PFSK-1 (cell line): ENCODE measurements around the gene SH2D3C.

Source experiments
- FOXP2 ChIP-seq: optimal IDR thresholded peaks from 2 replicates; pipeline ENCODE3; 2011; ENCODE audit warnings: borderline replicate concordance, control low read depth, inconsistent platforms; ENCODE audit not compliant: insufficient read depth; ENCODE audit errors: extremely low read length, extremely low read depth
- POLR2AphosphoS5 ChIP-seq: IDR thresholded peaks from 2 replicates; pipeline ENCODE4 v1.6.1; 2012; ENCODE audit warnings: low read depth, mild to moderate bottlenecking, control low read depth, low read length, moderate library complexity
- SIN3A ChIP-seq: IDR thresholded peaks from 2 replicates; pipeline ENCODE4 v1.6.1; 2012; ENCODE audit warnings: mild to moderate bottlenecking, low read length, moderate library complexity, borderline replicate concordance; ENCODE audit not compliant: insufficient read depth
- TAF1 ChIP-seq: IDR thresholded peaks from 2 replicates; pipeline ENCODE4 v1.6.1; 2012; ENCODE audit warnings: low read length, control low read depth, borderline replicate concordance; ENCODE audit not compliant: insufficient read depth
- TF ChIP-seq, protein P1 (sequence below), 2 experiments: IDR thresholded peaks; 2 replicates each; pipeline versions ENCODE4 v1.6.1 to v1.8.0; 2011 to 2012; ENCODE audit warnings: low read depth in 2 of 2, low read length in 2 of 2, control low read depth in 1 of 2, inconsistent platforms in 1 of 2, mild to moderate bottlenecking in 1 of 2, moderate library complexity in 1 of 2; ENCODE audit not compliant: insufficient read depth in 1 of 2

SH2D3C gene

GRCh38 chr9:127810378-127811187, 32.1 kb upstream of the SH2D3C start:
- TF ChIP-seq TAF1 (no peak), SIN3A (no peak)

GRCh38 chr9:127809540-127810377, 31.3 kb upstream of the SH2D3C start:
- TF ChIP-seq SIN3A (no peak), TAF1 (no peak), POLR2AphosphoS5 (no peak), FOXP2 (no peak)
- TF ChIP-seq, protein P1, sequence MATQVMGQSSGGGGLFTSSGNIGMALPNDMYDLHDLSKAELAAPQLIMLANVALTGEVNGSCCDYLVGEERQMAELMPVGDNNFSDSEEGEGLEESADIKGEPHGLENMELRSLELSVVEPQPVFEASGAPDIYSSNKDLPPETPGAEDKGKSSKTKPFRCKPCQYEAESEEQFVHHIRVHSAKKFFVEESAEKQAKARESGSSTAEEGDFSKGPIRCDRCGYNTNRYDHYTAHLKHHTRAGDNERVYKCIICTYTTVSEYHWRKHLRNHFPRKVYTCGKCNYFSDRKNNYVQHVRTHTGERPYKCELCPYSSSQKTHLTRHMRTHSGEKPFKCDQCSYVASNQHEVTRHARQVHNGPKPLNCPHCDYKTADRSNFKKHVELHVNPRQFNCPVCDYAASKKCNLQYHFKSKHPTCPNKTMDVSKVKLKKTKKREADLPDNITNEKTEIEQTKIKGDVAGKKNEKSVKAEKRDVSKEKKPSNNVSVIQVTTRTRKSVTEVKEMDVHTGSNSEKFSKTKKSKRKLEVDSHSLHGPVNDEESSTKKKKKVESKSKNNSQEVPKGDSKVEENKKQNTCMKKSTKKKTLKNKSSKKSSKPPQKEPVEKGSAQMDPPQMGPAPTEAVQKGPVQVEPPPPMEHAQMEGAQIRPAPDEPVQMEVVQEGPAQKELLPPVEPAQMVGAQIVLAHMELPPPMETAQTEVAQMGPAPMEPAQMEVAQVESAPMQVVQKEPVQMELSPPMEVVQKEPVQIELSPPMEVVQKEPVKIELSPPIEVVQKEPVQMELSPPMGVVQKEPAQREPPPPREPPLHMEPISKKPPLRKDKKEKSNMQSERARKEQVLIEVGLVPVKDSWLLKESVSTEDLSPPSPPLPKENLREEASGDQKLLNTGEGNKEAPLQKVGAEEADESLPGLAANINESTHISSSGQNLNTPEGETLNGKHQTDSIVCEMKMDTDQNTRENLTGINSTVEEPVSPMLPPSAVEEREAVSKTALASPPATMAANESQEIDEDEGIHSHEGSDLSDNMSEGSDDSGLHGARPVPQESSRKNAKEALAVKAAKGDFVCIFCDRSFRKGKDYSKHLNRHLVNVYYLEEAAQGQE (IDR thresholded peaks at IDR 0.05; ENCODE audit: insufficient read depth in 1 of 2, low read depth in 2 of 2, low read length in 2 of 2) = no peak

DNA sequence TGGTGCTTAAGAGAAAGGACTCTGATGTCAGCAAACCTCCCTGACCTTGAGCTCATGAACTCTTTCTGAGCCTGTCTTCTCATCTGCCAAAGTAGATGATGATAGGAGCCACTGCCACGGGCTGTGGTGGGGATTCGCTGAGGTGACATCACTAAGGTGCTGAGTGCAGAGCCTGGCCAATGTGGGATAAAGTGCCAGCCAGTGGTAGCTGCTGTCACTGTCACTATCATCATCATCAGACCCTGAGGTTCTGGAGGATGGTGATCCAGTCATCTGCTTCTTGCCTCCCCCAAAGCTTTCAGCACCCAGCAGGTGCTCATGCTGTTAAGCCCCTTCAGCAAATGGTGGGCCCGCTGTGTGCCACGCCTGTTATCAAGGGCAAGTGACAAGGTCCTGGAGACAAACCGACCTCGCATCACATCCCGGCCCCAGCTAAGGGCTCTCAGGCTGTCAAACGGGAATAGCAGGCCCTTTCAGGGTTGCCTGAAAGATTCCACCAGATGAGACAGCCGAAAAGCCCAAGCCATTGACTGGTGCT, 30.6 kb upstream of the SH2D3C start:
- TF ChIP-seq, protein P1 (IDR thresholded peaks at IDR 0.05; ENCODE audit: insufficient read depth in 1 of 2, low read depth in 2 of 2, low read length in 2 of 2) = no peak
- TF ChIP-seq TAF1 (no peak), POLR2AphosphoS5 (no peak), SIN3A (no peak), FOXP2 (no peak)

DNA sequence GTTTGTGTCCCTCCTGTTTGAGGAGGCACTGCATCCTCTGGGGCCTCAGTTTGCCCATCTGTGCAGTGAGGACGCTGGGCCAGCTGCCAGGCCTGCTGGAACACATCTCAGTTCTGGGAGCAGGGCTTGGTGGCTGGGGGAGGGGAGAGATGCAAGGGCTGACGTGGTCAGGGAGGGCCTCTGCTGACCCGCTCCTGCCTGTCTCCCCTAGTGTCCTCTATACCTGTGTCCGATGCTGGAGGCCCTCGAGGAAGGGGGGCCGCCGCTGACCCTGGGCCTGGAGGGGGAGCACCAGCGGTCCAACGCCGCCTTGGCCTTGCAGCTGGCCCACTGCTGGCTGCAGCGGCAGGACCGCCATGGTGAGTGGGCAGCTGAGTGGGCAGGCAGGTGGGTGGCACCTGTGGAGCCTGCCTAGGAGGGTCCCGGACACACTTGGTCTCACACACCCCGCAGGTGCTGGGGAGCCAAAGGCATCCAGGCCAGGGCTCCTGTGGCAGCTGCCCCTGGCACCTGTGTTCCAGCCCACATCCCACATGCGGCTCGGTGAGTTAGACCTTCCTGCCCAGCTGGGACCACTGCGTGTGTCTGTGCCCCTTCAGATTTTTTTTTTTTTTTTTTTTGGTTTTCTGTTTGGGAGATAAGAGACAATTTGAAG, 30.0 kb upstream of the SH2D3C start:
- TF ChIP-seq TAF1 = no peak
- no peak for TF ChIP-seq SIN3A
- no peak for TF ChIP-seq FOXP2
- TF ChIP-seq, protein P1 (IDR thresholded peaks at IDR 0.05; ENCODE audit: insufficient read depth in 1 of 2, low read depth in 2 of 2, low read length in 2 of 2) = no peak
- TF ChIP-seq POLR2AphosphoS5 = no peak

DNA sequence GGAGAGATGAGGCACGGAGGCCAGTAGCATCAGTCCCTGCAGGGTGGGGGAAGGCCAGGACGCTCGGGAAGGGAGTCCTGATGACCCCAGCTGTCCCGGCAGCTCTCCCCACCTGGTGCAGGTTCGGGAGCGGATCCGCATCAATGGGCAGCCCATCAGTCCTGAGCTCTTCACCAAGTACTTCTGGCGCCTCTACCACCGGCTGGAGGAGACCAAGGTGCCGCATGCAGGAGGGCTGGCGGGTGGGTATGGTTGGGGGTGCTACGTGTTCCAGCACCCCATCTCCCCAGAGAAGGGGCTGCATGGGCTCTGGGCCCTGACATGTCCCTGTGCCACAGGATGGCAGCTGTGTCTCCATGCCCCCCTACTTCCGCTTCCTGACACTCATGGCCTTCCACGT, 28.4 kb upstream of the SH2D3C start:
- TF ChIP-seq POLR2AphosphoS5 (no peak), FOXP2 (no peak), TAF1 (no peak), SIN3A (no peak)
- TF ChIP-seq, protein P1 (IDR thresholded peaks at IDR 0.05; ENCODE audit: insufficient read depth in 1 of 2, low read depth in 2 of 2, low read length in 2 of 2) = no peak
